Stimulated activated CD4-positive, alpha-beta T cell treated with anti-CD3 and anti-CD28 coated beads, Interleukin-1b, Interleukin-23, amount 100 ng/mL, for 48 hours (primary cell): ENCODE measurements around the gene AEBP1.

Experiments
- DNase-seq: peaks from one replicate; pipeline ENCODE4 v3.0.0-alpha.2; 2020

Gene AEBP1

GRCh38 chr7:44086627-44087026 lies 17.5 kb upstream of the AEBP1 start:
- no peak for DNase-seq

GRCh38 chr7:44087911-44088838 lies 16.0 kb upstream of the AEBP1 start:
- DNase-seq: no peak

GRCh38 chr7:44093102-44093641 lies 11.0 kb upstream of the AEBP1 start:
- DNase-seq: no peak

GRCh38 chr7:44094365-44094764 lies 9.8 kb upstream of the AEBP1 start:
- no peak for DNase-seq

GRCh38 chr7:44094883-44095592 lies 9.1 kb upstream of the AEBP1 start:
- DNase-seq: no peak

GRCh38 chr7:44095781-44096180 lies 8.4 kb upstream of the AEBP1 start:
- no peak for DNase-seq

- DNase-seq: no peak
Observed at GRCh38 chr7:44096326-44096881, 7.7 kb upstream of the AEBP1 start.

- DNase-seq: peak; percentile 42
Observed at GRCh38 chr7:44097064-44097932, 6.8 kb upstream of the AEBP1 start.

GRCh38 chr7:44098092-44099068 lies 5.8 kb upstream of the AEBP1 start:
- no peak for DNase-seq

- no peak for DNase-seq
Observed at GRCh38 chr7:44099669-44100068, 4.5 kb upstream of the AEBP1 start.

- DNase-seq: no peak
Observed at GRCh38 chr7:44100458-44101302, 3.5 kb upstream of the AEBP1 start.

- DNase-seq: no peak
Observed at GRCh38 chr7:44101303-44101965, 2.7 kb upstream of the AEBP1 start.

GRCh38 chr7:44101966-44102845 lies 1.9 kb upstream of the AEBP1 start:
- DNase-seq: no peak

GRCh38 chr7:44102846-44103565 lies 1.1 kb upstream of the AEBP1 start:
- DNase-seq: no peak

- DNase-seq: no peak
Observed at GRCh38 chr7:44103566-44103922, 601 bp upstream of the AEBP1 start.

GRCh38 chr7:44104860-44105771 lies 971 bp downstream of the AEBP1 start:
- no peak for DNase-seq

GRCh38 chr7:44105832-44106231 lies 1.7 kb downstream of the AEBP1 start:
- no peak for DNase-seq
